ENCODE measurements around the gene FBXL22. TPM values are rescaled to one million over a fixed set of nuclear protein-coding genes. Genes with fewer than 3 reads are reported as not detected.
A peak's percentile ranks its signal among the peaks of the same experiment; 100 is the strongest.
"Not testable (repeated sequence)": the region's sequence is repeated elsewhere in the genome, so short reads cannot be mapped to it uniquely, and the experiment has no call there.

FBXL22 gene
- total RNA-seq, 8 experiments from 2014 or later = 0.75 to 3.8 (median 2.0) TPM

DNA sequence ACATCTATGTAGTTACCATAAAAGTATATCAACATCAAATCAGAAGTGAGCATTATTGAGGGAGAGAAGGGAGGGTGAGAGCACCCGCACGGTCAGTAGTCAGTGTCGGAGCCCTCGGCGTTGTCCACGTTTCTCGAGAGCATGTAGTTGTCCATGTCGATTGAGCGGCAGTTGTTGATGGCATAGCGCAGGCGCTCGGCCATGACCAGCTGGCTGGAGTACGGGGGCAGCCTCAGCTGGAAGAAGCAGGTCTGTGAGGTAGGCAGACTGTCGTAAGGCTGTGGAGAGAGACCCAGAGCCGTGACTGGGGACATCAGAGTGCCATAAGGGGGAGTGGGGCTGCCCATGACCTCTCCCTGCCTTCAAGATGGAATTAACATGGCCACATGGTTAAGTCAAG is 11.8 kb downstream of the FBXL22 start:
- H3K4me3 ChIP-seq = no peak overlapping the region
- no peak overlapping the region for H3K27ac ChIP-seq
- WGBS, 10 experiments = 85 to 100% (median 97%) methylated on average over 1 to 12 of the region's 15 CpGs; no CpG with 5 or more reads in 2 of the 10 experiments
- peaks cover 21 to 25% of the 10 kb centered on the region in 2 donors for H3K4me1 ChIP-seq (replicated peaks in 1 of 2)
- in situ Hi-C loops (cut with MboI; ENCODE audit: low pct_unique_long_range_greater_than_20kb in 2 of 9, low sequenced_read_pairs in 9 of 9, unreplicated experiment in 9 of 9) = no loop called here
- no peak for ATAC-seq (replicated peaks in 6 of 8)

DNA sequence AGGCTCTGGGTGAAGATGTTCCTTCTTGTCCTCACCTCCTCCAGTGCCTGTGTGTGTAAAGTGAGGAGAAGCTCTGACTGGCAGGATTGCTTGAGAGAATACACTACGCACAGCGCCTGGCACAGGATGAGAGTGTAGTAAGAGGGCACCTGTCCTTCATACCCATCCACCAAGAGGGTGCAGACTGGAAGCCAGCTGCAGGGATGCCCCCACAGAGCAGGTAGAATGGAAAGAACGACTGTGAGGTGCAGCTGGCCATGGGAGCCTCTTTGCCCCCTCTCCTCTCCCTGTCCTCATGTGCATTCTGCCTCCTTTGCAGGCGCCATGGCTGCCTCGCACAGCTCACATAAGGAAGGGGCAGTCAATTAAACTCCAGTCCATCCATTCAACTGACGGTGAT is 12.3 kb downstream of the FBXL22 start:
- 0 to 100% (median 72%) methylated on average over 1 to 4 of the region's 6 CpGs; no CpG with 5 or more reads in 3 of the 10 experiments for WGBS, 10 experiments
- peak overlapping the region in 1 of 2 donors; percentile 40 for H3K27ac ChIP-seq
- in situ Hi-C loops (cut with MboI; ENCODE audit: low pct_unique_long_range_greater_than_20kb in 2 of 9, low sequenced_read_pairs in 9 of 9, unreplicated experiment in 9 of 9) = no loop called here

DNA sequence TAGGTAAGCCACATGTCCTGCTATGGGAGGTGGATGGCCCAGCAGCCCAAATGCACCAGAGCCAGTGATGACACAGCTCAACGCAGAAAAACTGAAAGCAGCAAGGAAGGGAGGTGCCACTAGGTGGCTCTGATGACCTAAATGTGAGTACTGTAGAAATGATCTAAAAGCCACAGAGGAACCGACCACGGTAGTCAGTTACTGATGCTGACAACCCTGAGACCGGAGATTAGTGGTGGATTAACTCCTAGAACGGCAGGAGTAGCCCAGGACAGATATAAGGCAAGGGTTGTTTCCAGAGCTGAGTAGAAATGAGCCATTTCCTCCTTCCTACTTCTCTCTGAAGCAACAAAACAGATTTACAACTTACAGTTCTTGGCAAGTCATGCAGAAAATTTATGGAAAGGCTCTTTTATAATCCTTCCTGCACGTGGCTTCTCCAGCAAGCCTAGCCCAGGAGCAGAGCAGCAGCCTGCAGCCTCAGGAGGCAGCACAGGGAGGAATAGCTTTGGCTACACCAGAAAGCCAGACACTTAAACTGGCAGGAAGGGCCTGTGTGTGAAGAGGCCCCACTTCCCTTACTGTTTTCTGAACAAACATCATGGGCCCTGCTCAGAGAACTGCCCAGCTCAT is 13.1 kb downstream of the FBXL22 start:
- Histone ChIP-seq H3K4me3 (no peak overlapping the region), H3K4me1 (replicated peaks in 1 of 2) (peaks cover 21 to 25% of the 10 kb centered on the region in 2 donors), H3K27ac (peak overlapping the region; percentile 46 to 69)
- in situ Hi-C loops (cut with MboI; ENCODE audit: low pct_unique_long_range_greater_than_20kb in 2 of 9, low sequenced_read_pairs in 9 of 9, unreplicated experiment in 9 of 9) = no loop called here
- WGBS, 10 experiments = 0 to 20% (median 2%) methylated on average over 1 to 5 of the region's 6 CpGs; no CpG with 5 or more reads in 1 of the 10 experiments
- peak; percentile 88 to 95 (median 90) for ATAC-seq (replicated peaks in 6 of 8)

More for the DNA sequence above, 12.3 kb downstream of the FBXL22 start:
- Histone ChIP-seq H3K4me3 (no peak overlapping the region), H3K4me1 (replicated peaks in 1 of 2) (peaks cover 21 to 25% of the 10 kb centered on the region in 2 donors)
- no peak for ATAC-seq (replicated peaks in 6 of 8)

DNA sequence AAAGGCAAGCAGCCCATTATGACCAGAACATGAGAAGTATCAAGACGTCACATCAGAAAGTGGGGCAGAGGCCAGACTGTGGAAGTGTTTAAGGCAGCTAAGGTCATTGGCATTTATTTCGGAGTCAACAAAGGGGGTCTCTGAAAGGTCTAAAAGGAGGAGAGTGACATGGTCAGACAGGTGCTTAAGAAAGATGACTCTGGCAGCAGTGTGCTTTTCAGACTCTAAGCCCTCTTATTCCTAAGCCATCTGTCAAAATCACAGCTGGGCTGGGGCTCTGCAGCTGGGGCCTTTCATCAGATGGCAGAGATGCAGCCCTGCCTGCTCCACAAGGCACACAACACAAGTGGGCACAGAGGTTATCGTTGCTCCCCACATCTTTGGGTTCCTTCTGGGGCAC is 14.0 kb downstream of the FBXL22 start:
- peak overlapping the region; percentile 46 to 69 for H3K27ac ChIP-seq
- no peak overlapping the region for H3K4me3 ChIP-seq
- in situ Hi-C loops (cut with MboI; ENCODE audit: low pct_unique_long_range_greater_than_20kb in 2 of 9, low sequenced_read_pairs in 9 of 9, unreplicated experiment in 9 of 9) = no loop called here
- 47 to 100% (median 60%) methylated on average over 1 to 2 of the region's 3 CpGs; no CpG with 5 or more reads in 2 of the 10 experiments for WGBS, 10 experiments
- peaks cover 21 to 25% of the 10 kb centered on the region in 2 donors for H3K4me1 ChIP-seq (replicated peaks in 1 of 2)
- no peak for ATAC-seq (replicated peaks in 6 of 8)

DNA sequence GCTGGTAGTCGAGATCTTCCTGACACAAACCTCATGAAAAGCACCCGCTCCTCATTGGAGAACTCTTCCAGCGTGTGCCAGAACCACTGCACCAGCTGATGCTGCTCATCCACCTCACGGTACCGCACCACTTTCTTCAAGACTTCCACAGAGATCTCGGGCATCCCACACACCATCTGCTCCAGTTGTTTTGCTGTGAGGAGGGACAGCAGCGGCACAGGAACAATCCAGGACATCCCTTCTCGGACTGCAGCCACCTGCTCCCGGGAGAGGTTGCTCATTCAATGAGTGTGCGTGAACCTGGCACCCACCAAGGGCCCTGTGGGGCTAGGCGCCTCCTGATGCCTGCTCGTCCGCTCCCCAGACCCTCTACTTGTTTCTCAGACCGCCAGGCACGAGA is 15.1 kb downstream of the FBXL22 start:
- WGBS, 10 experiments = 80 to 100% (median 97%) methylated on average over 1 to 10 of the region's 15 CpGs; no CpG with 5 or more reads in 3 of the 10 experiments
- Histone ChIP-seq H3K4me1 (replicated peaks in 1 of 2) (peaks cover 21 to 25% of the 10 kb centered on the region in 2 donors), H3K27ac (no peak overlapping the region), H3K4me3 (no peak overlapping the region)
- ATAC-seq (replicated peaks in 6 of 8) = no peak
- in situ Hi-C loops (cut with MboI; ENCODE audit: low pct_unique_long_range_greater_than_20kb in 2 of 9, low sequenced_read_pairs in 9 of 9, unreplicated experiment in 9 of 9) = no loop called here

DNA sequence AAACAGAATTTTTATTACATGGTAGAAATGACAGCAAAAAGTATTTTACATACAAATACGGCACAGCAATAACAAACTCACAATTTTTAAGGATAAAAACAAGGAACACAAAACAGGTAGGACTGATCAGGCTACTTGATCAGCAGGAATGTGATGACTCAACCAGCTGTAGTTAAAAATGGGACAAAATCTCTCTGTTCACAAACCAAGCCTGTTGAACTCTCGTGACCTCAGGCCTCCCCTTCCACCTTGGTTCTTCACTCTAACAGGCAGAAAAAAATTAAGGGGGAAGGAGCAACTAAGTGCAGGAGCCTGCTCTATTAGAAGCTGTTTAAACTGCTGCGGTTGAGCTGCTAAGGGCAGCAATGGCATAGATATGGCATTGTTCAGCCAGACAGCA is 18.7 kb downstream of the FBXL22 start:
- Histone ChIP-seq H3K27ac (no peak overlapping the region), H3K4me3 (no peak overlapping the region), H3K4me1 (replicated peaks in 1 of 2) (peaks cover 8 to 9% of the 10 kb centered on the region in 2 donors)
- in situ Hi-C loops (cut with MboI; ENCODE audit: low pct_unique_long_range_greater_than_20kb in 2 of 9, low sequenced_read_pairs in 9 of 9, unreplicated experiment in 9 of 9) = no loop called here
- ATAC-seq (replicated peaks in 6 of 8) = no peak
- WGBS, 10 experiments = 70 to 100% (median 97%) methylated on average over 1 to 3 of the region's 3 CpGs; no CpG with 5 or more reads in 3 of the 10 experiments

DNA sequence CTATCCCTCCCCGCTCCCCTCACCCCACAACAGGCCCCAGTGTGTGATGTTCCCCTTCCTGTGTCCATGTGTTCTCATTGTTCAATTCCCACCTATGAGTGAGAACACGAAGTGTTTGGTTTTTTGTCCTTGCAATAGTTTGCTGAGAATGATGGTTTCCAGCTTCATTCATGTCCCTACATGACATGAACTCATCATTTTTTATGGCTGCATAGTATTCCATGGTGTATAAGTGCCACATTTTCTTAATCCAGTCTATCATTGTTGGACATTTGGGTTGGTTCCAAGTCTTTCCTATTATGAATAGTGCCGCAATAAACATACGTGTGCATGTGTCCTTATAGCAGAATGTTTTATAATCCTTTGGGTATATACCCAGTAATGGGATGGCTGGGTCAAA is 20.0 kb downstream of the FBXL22 start:
- ATAC-seq (replicated peaks in 6 of 8); in situ Hi-C loops (cut with MboI; ENCODE audit: low pct_unique_long_range_greater_than_20kb in 2 of 9, low sequenced_read_pairs in 9 of 9, unreplicated experiment in 9 of 9): not testable (repeated sequence)

DNA sequence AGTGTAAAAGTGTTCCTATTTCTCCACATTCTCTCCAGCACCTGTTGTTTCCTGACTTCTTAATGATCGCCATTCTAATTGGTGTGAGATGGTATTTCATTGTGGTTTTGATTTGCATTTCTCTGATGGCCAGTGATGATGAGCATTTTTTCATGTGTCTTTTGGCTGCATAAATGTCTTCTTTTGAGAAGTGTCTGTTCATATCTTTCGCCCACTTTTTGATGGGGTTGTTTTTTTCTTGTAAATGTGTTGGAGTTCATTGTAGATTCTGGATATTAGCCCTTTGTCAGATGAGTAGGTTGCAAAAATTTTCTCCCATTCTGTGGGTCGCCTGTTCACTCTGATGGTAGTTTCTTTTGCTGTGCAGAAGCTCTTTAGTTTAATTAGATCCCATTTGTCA is 20.4 kb downstream of the FBXL22 start:
- H3K4me1 ChIP-seq (replicated peaks in 1 of 2); H3K4me3 ChIP-seq; ATAC-seq (replicated peaks in 6 of 8); H3K27ac ChIP-seq; in situ Hi-C loops (cut with MboI; ENCODE audit: low pct_unique_long_range_greater_than_20kb in 2 of 9, low sequenced_read_pairs in 9 of 9, unreplicated experiment in 9 of 9): not testable (repeated sequence)
- WGBS, 10 experiments = 100% methylated on average over 2 of the region's 3 CpGs; no CpG with 5 or more reads in 9 of the 10 experiments

More for the DNA sequence above, 20.0 kb downstream of the FBXL22 start:
- H3K27ac ChIP-seq; H3K4me1 ChIP-seq (replicated peaks in 1 of 2); H3K4me3 ChIP-seq: not testable (repeated sequence)
- 90 to 100% (median 100%) methylated on average over 1 to 3 of the region's 4 CpGs; no CpG with 5 or more reads in 5 of the 10 experiments for WGBS, 10 experiments

DNA sequence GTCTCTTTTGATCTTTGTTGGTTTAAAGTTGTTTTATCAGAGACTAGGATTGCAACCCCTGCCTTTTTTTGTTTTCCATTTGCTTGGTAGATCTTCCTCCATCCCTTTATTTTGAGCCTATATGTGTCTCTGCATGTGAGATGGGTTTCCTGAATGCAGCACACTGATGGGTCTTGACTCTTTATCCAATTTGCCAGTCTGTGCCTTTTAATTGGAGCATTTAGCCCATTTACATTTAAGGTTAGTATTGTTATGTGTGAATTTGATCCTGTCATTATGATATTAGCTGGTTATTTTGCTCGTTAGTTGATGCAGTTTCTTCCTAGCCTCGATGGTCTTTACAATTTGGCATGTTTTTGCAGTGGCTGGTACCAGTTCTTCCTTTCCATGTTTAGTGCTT is 23.6 kb downstream of the FBXL22 start:
- H3K4me3 ChIP-seq; H3K27ac ChIP-seq; ATAC-seq (replicated peaks in 6 of 8); H3K4me1 ChIP-seq (replicated peaks in 1 of 2); in situ Hi-C loops (cut with MboI; ENCODE audit: low pct_unique_long_range_greater_than_20kb in 2 of 9, low sequenced_read_pairs in 9 of 9, unreplicated experiment in 9 of 9): not testable (repeated sequence)
- no CpG with 5 or more reads among the region's 2 CpGs for WGBS, 10 experiments

DNA sequence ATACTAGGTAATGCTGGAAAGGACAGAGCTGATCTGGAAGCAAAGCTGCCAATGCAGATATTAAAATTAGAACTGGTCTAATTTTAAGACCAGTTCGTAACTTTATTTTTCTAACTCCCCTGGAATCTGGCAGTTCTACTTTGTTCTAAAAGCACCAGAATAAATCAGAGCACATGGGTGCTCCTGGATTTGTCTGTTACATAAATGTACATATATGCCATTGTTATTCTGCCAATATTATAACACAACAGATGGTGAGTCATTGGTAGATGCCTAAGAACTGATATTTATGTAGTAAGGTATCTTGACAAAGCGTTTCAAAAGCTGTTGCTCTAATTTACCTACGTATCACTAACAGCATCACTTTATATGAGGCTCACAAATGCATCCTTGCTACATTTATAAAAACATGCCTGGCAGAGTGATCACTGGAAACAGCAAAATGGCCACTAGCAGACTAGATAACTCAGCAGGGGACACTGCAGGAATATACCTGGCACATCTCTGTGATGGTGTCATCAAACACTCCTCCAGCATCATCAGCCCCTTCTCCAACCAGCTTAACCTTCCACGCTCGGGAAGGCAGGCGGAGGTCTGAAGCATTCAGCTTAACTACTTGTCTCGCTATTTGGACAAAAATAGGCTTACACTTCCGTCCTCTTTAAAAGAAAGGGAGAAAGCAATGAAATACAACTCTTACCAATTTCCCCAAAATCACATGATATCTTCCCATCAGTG is 26.2 kb downstream of the FBXL22 start:
- no peaks in the 10 kb centered on the region for H3K4me1 ChIP-seq (replicated peaks in 1 of 2)
- 43 to 100% (median 86%) methylated on average over 2 to 8 of the region's 8 CpGs; no CpG with 5 or more reads in 1 of the 10 experiments for WGBS, 10 experiments
- peak in 3 of 8 experiments; percentile 38 to 89 (median 77) for ATAC-seq (replicated peaks in 6 of 8)
- H3K27ac ChIP-seq = no peak overlapping the region
- H3K4me3 ChIP-seq = no peak overlapping the region
- in situ Hi-C loops (cut with MboI; ENCODE audit: low pct_unique_long_range_greater_than_20kb in 2 of 9, low sequenced_read_pairs in 9 of 9, unreplicated experiment in 9 of 9) = no loop called here

DNA sequence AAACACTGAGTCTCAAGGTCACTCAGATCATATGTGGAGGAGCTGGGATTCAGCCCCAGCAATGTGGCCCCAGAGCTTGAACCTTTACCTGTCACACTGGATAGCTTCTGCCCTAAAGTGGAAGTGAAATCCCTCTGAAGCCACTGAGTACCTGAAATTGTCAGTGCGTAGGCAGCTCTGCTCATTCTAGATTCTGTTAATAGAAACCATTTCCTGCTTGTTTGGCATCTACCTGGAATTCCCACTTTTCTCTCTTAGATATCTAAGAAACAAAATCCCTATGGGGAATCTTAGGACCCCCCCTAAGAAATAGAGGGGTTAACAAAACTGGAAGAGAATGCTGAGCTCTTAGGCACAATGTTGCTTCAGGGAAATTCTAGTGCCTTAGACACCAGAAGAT is 29.8 kb downstream of the FBXL22 start:
- no peaks in the 10 kb centered on the region for H3K4me1 ChIP-seq (replicated peaks in 1 of 2)
- in situ Hi-C loops (cut with MboI; ENCODE audit: low pct_unique_long_range_greater_than_20kb in 2 of 9, low sequenced_read_pairs in 9 of 9, unreplicated experiment in 9 of 9) = no loop called here
- ATAC-seq (replicated peaks in 6 of 8) = no peak
- H3K4me3 ChIP-seq = no peak overlapping the region
- H3K27ac ChIP-seq = no peak overlapping the region
- WGBS, 10 experiments = 80 to 100% (median 100%) methylated on average over 1 of the region's 1 CpG; no CpG with 5 or more reads in 3 of the 10 experiments

DNA sequence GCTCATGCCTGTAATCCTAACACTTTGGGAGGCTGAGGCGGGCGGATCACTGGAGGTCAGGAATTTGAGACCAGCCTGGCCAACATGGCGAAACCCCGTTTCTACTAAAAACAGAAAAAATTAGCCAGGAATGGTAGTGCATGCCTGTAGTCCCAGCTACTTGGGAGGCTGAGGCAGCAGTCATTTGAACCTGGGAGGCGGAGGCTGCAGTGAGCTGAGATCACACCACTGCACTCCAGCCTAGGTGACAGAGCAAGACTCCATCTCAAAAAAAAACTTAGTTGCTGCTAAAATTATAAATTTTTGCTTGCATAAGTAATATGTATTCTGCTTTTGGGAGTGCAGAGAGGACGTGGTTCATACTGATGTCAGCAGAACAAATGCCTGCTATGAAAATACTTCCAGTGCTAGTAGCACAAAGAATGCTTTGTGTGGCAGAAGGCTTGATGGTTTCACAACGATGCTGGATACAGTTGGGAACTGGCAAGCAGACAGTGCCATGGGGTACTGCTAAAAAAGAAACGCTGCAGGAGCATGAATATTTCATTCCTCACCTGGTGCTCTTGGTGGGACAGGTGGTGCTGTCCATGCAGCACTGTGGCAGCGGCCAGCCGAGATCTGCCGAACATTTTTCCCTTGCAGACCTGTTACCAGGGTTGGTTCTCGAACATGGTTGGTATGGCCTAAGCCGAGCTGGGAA is 31.1 kb downstream of the FBXL22 start:
- WGBS, 10 experiments = 60 to 100% (median 95%) methylated on average over 1 to 12 of the region's 13 CpGs
- in situ Hi-C loops (cut with MboI; ENCODE audit: low pct_unique_long_range_greater_than_20kb in 2 of 9, low sequenced_read_pairs in 9 of 9, unreplicated experiment in 9 of 9) = no loop called here

More for the DNA sequence above, 31.1 kb downstream of the FBXL22 start:
- Histone ChIP-seq H3K4me1 (replicated peaks in 1 of 2) (no peaks in the 10 kb centered on the region), H3K4me3 (no peak overlapping the region), H3K27ac (no peak overlapping the region)
- ATAC-seq (replicated peaks in 6 of 8) = no peak
